A673 (cell line): ENCODE measurements around the gene DAPK1. TPM values are rescaled to one million over a fixed set of nuclear protein-coding genes. Genes with fewer than 3 reads are reported as not detected.
A peak's percentile ranks its signal among the peaks of the same experiment; 100 is the strongest.

ENCODE experiments used
- BruUV-seq: library from RNA; stranded (reverse); fragments of 400-500 nt; replicated peaks from 2 replicates; lab custom pipeline; 2021; lab: Mats Ljungman, UMichigan
- CTCF ChIA-PET: fragments of 300-600 bp; sonication (Branson Sonifier 250); formaldehyde crosslinking; loops from one replicate; lab custom pipeline; 2022; ENCODE audit warnings: antibody characterized with exemption; lab: Charles Lee
- POLR2A ChIA-PET: fragments of 300-600 bp; sonication (Branson Sonifier 250); formaldehyde crosslinking; loops from one replicate; lab custom pipeline; 2022; ENCODE audit warnings: antibody characterized with exemption; ENCODE audit not compliant: low non-redundant PET; lab: Charles Lee
- DNase-seq: peaks from one replicate; pipeline ENCODE4 v3.0.0-alpha.2; 2015; ENCODE audit warnings: low spot score
- H3K27ac ChIP-seq: fragments of 200-600 bp; sonication (generic); 2 replicates; pipeline ENCODE4 v1.5.1; 2016; ENCODE audit warnings: mixed run types, low read depth, mild to moderate bottlenecking, mixed read lengths, antibody characterized with exemption, low read length; ENCODE audit not compliant: poor library complexity, severe bottlenecking
- H3K27me3 ChIP-seq: fragments of 200-600 bp; sonication (generic); replicated peaks from 2 replicates; pipeline ENCODE4 v1.6.1; 2017; ENCODE audit warnings: mixed run types, low read depth, mild to moderate bottlenecking, mixed read lengths, antibody characterized with exemption, low read length; ENCODE audit not compliant: insufficient read depth, poor library complexity
- H3K36me3 ChIP-seq: fragments of 200-600 bp; sonication (generic); 2 replicates; pipeline ENCODE4 v1.6.1; 2016; ENCODE audit warnings: mixed run types, mild to moderate bottlenecking, mixed read lengths, antibody characterized with exemption, low read length; ENCODE audit not compliant: insufficient read depth, poor library complexity, severe bottlenecking
- H3K4me1 ChIP-seq: fragments of 200-600 bp; sonication (generic); 2 replicates; pipeline ENCODE4 v1.6.1; 2017; ENCODE audit warnings: mixed run types, mild to moderate bottlenecking, mixed read lengths, antibody characterized with exemption, low read length; ENCODE audit not compliant: insufficient read depth, poor library complexity, severe bottlenecking
- H3K4me3 ChIP-seq: fragments of 200-600 bp; sonication (generic); 2 replicates; pipeline ENCODE4 v1.5.1; 2016; ENCODE audit warnings: low read depth, mixed run types, mild to moderate bottlenecking, mixed read lengths, low read length; ENCODE audit not compliant: poor library complexity, severe bottlenecking
- H3K9me3 ChIP-seq: fragments of 200-600 bp; sonication (generic); 2 replicates; pipeline ENCODE4 v1.6.1; 2016; ENCODE audit warnings: mixed run types, low read depth, mild to moderate bottlenecking, mixed read lengths, antibody characterized with exemption, low read length; ENCODE audit not compliant: poor library complexity, severe bottlenecking
- EZH2 ChIP-seq: fragments of 200-600 bp; sonication (generic); IDR thresholded peaks from 2 replicates; pipeline ENCODE4 v1.6.1; 2017; ENCODE audit warnings: borderline replicate concordance, low read depth, mild to moderate bottlenecking, mixed read lengths, antibody characterized with exemption, low read length; ENCODE audit not compliant: poor library complexity, severe bottlenecking
- intact Hi-C: fragments of 100-400 bp; cut with micrococcal nuclease; formaldehyde crosslinking; loops from one replicate; pipeline ENCODE4 v1.10.0; 2022; ENCODE audit not compliant: unreplicated experiment
- total RNA-seq: library from RNA; stranded (reverse); gene quantifications from 2 replicates; pipeline ENCODE4 v1.2.3, GENCODE V29; 2021
- TF ChIP-seq, protein P1 (sequence below): fragments of 300-800, 200-600 bp; sonication (generic); conservative IDR thresholded peaks from 2 replicates; pipeline ENCODE4 v1.5.1; 2017; ENCODE audit warnings: low read depth, mild to moderate bottlenecking, antibody characterized with exemption, low read length, moderate library complexity, mixed read lengths

DAPK1 gene
- total RNA-seq, 1 experiment from 2014 or later, result 380 TPM

DNA sequence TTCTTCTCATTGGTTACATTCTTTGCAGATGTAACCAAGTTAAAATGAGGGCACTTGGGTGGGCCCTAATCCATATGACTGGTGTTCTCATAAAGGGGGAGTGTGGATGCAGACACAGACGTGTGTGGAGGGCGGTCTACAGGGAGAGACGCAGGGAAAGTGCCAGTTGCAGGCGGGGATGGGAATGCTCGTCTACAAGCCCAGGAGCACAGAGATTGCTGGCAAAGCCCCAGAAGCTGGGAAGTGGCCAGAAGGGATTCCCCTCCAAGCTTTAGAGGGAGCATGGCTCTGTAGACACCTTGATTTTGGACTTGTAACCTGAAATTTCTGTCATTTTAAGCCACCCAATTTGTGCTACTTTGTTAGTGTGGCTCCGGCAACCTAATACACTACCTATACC lies 131.4 kb downstream of the DAPK1 start:
- peaks cover 8% of the 10 kb centered on the region for H3K4me1 ChIP-seq
- intact Hi-C loops, result no loop called here
- no peak for TF ChIP-seq EZH2
- TF ChIP-seq, protein P1, sequence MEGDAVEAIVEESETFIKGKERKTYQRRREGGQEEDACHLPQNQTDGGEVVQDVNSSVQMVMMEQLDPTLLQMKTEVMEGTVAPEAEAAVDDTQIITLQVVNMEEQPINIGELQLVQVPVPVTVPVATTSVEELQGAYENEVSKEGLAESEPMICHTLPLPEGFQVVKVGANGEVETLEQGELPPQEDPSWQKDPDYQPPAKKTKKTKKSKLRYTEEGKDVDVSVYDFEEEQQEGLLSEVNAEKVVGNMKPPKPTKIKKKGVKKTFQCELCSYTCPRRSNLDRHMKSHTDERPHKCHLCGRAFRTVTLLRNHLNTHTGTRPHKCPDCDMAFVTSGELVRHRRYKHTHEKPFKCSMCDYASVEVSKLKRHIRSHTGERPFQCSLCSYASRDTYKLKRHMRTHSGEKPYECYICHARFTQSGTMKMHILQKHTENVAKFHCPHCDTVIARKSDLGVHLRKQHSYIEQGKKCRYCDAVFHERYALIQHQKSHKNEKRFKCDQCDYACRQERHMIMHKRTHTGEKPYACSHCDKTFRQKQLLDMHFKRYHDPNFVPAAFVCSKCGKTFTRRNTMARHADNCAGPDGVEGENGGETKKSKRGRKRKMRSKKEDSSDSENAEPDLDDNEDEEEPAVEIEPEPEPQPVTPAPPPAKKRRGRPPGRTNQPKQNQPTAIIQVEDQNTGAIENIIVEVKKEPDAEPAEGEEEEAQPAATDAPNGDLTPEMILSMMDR, result no peak
- H3K36me3 ChIP-seq, result peaks cover 76% of the 10 kb centered on the region
- no peak for DNase-seq
- H3K9me3 ChIP-seq, result no peaks in the 10 kb centered on the region
- no peaks in the 10 kb centered on the region for H3K27me3 ChIP-seq
- H3K4me3 ChIP-seq, result no peak overlapping the region
- CTCF ChIA-PET, result no interaction called here
- no peak overlapping the region for H3K27ac ChIP-seq
- BruUV-seq, result no TSS peak
- POLR2A ChIA-PET, result no interaction called here

DNA sequence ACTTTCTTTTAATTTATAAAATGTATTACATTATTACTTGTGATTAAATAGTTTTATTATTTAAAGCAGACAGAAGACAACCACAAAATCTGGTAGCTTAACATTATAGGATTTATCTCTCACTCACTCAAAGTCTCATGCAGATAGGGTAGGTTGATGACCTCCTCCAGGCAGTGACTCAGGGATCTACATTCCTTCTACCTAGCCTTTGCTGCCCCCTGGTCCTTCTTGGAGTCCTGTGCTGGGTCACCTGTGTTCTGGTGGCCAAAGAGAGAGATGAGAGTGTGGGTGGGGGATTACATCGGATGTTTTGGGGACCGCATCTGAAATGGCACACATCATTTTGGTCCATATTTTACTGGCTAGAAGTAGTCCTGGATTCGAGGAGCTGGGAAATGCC lies 132.6 kb downstream of the DAPK1 start:
- Histone ChIP-seq H3K4me1 (peaks cover 8% of the 10 kb centered on the region), H3K27me3 (no peaks in the 10 kb centered on the region), H3K36me3 (peaks cover 76% of the 10 kb centered on the region), H3K9me3 (no peaks in the 10 kb centered on the region), H3K4me3 (no peak overlapping the region), H3K27ac (peak overlapping the region; percentile 7)
- DNase-seq, result no peak
- intact Hi-C loops, result no loop called here
- ChIA-PET POLR2A (no interaction called here), CTCF (no interaction called here)
- no TSS peak for BruUV-seq
- TF ChIP-seq, protein P1, result no peak
- no peak for TF ChIP-seq EZH2

DNA sequence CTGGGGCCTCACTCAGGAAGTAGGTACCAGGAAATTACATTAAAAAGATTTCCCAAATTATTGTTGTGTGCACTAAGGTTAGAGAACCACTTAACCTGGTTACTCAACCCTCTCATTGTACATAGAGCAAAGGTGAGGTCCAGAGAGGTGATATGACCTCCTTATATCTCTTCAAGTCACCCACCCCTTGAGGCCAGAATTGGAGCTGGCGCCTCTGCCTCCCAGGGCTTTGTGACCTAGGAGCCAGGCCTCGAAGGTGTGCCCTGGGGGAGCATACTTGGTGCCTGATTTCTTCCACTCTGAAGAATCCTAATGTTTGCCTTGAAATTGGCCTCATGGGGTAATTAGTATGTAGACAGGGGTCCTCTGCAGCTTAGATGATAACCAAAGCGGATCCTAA lies 133.2 kb downstream of the DAPK1 start:
- H3K4me1 ChIP-seq, result peaks cover 8% of the 10 kb centered on the region
- intact Hi-C loops, result no loop called here
- H3K4me3 ChIP-seq, result no peak overlapping the region
- ChIA-PET CTCF (no interaction called here), POLR2A (no interaction called here)
- no TSS peak for BruUV-seq
- no peak for TF ChIP-seq EZH2
- TF ChIP-seq, protein P1, result no peak
- no peaks in the 10 kb centered on the region for H3K27me3 ChIP-seq
- H3K36me3 ChIP-seq, result peaks cover 72% of the 10 kb centered on the region
- no peak for DNase-seq
- H3K9me3 ChIP-seq, result no peaks in the 10 kb centered on the region
- peak overlapping the region; percentile 7 for H3K27ac ChIP-seq
